Keratinocyte (primary cell): ENCODE results near the gene WRNIP1.

Source experiments
- CTCF ChIP-seq, 3 experiments: IDR thresholded peaks in 1 of 3; conservative IDR thresholded peaks in 1 of 3; optimal IDR thresholded peaks in 1 of 3; 2 replicates in 2 of 3; 3 replicates in 1 of 3; pipeline versions ENCODE3 to v1.5.1; 2011; ENCODE audit warnings: low read length in 3 of 3, mild to moderate bottlenecking in 3 of 3, moderate library complexity in 2 of 3, control low read depth in 1 of 3, inconsistent platforms in 1 of 3; ENCODE audit not compliant: insufficient read depth in 2 of 3; ENCODE audit errors: extremely low read depth in 1 of 3
- EZH2 ChIP-seq: IDR thresholded peaks from one replicate; pipeline ENCODE4 v1.6.1; 2012; ENCODE audit warnings: inconsistent platforms, mild to moderate bottlenecking, low read length, moderate library complexity

GRCh38 chr6:2765896-2766766 lies 938 bp downstream of the WRNIP1 start:
- TF ChIP-seq CTCF (optimal IDR thresholded peaks at IDR 0.05 in 1 of 3, IDR thresholded peaks at IDR 0.05 in 1 of 3, conservative IDR thresholded peaks at IDR 0.05 in 1 of 3; ENCODE audit: extremely low read depth in 1 of 3, insufficient read depth in 2 of 3, low read length in 3 of 3) (no peak), EZH2 (no peak)
